Activated CD8-positive, alpha-beta T cell treated with anti-CD3 and anti-CD28 coated beads for 36 hours (primary cell): ENCODE results near the gene TGM3. TPM values are rescaled to one million over a fixed set of nuclear protein-coding genes. Genes with fewer than 3 reads are reported as not detected.

ENCODE experiments used
- ATAC-seq: fragments of 200-7000 bp; cut with Tn5 transposase; one replicate; pipeline ENCODE4 v1.10.0; 2021; ENCODE audit warnings: mild to moderate bottlenecking, moderate library complexity
- CTCF ChIA-PET: fragments of 350-600 bp; sonication (Branson Sonifier 250); formaldehyde crosslinking; loops from one replicate; lab custom pipeline; 2021; ENCODE audit warnings: antibody characterized with exemption; lab: Charles Lee
- POLR2A ChIA-PET: fragments of 350-600 bp; sonication (Branson Sonifier 250); formaldehyde crosslinking; loops from one replicate; lab custom pipeline; 2021; ENCODE audit warnings: antibody characterized with exemption; lab: Charles Lee
- DNase-seq: peaks from one replicate; pipeline ENCODE4 v3.0.0-alpha.2; 2020
- H3K27ac Mint-ChIP-seq: one replicate; pipeline ENCODE4 v1.8.0; 2021; ENCODE audit warnings: mild to moderate bottlenecking, mixed read lengths
- H3K27me3 Mint-ChIP-seq: one replicate; pipeline ENCODE4 v1.8.0; 2021; ENCODE audit warnings: mixed read lengths
- H3K36me3 Mint-ChIP-seq: one replicate; pipeline ENCODE4 v1.8.0; 2021; ENCODE audit warnings: low read depth, mixed read lengths
- H3K4me1 Mint-ChIP-seq: one replicate; pipeline ENCODE4 v1.8.0; 2021; ENCODE audit warnings: low read depth, mixed read lengths
- H3K4me3 Mint-ChIP-seq: one replicate; pipeline ENCODE4 v1.8.0; 2021; ENCODE audit warnings: mild to moderate bottlenecking, moderate library complexity, mixed read lengths
- H3K9me3 Mint-ChIP-seq: one replicate; pipeline ENCODE4 v1.8.0; 2021; ENCODE audit warnings: mixed read lengths
- intact Hi-C: fragments of 100-400 bp; cut with micrococcal nuclease; formaldehyde crosslinking; loops from one replicate; pipeline ENCODE4 v1.10.0; 2022
- total RNA-seq, 2 experiments: library from RNA; stranded (reverse); gene quantifications; one replicate each; pipeline ENCODE4 v1.2.3, GENCODE V29; 2021
- TF ChIP-seq, protein P1 (sequence below): fragments of 200-600 bp; IDR thresholded peaks from one replicate; pipeline ENCODE4 v1.8.0; 2022; ENCODE audit warnings: antibody characterized with exemption, mild to moderate bottlenecking

Gene TGM3
- total RNA-seq, 2 experiments from 2014 or later = not detected

DNA sequence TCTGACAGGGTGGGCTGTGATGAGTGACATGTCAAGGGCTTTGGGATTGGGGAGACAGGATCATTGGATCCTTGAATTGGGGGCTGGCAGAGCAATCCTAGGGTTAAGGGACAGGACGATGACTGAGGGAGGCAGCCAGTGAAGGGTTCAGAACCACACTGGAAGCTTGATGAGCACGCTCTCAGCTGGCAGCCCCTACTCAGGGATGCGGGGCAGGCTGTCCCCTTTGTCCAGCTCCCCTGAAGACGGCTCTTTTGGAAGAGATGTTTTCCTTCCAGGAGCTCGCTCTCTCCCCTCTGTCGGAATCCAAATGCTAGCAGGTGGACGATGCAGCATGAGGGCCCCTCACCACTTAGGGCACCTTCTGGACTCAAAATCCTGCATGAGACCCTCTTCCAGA lies 8.4 kb downstream of the TGM3 start:
- Mint-ChIP-seq H3K27ac (no peak overlapping the region), H3K4me3 (no peak overlapping the region), H3K9me3 (no peaks in the 10 kb centered on the region), H3K36me3 (no peaks in the 10 kb centered on the region), H3K4me1 (peaks cover 7% of the 10 kb centered on the region), H3K27me3 (peaks cover 3% of the 10 kb centered on the region)
- intact Hi-C loops = no loop called here
- TF ChIP-seq, protein P1, sequence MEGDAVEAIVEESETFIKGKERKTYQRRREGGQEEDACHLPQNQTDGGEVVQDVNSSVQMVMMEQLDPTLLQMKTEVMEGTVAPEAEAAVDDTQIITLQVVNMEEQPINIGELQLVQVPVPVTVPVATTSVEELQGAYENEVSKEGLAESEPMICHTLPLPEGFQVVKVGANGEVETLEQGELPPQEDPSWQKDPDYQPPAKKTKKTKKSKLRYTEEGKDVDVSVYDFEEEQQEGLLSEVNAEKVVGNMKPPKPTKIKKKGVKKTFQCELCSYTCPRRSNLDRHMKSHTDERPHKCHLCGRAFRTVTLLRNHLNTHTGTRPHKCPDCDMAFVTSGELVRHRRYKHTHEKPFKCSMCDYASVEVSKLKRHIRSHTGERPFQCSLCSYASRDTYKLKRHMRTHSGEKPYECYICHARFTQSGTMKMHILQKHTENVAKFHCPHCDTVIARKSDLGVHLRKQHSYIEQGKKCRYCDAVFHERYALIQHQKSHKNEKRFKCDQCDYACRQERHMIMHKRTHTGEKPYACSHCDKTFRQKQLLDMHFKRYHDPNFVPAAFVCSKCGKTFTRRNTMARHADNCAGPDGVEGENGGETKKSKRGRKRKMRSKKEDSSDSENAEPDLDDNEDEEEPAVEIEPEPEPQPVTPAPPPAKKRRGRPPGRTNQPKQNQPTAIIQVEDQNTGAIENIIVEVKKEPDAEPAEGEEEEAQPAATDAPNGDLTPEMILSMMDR = no peak
- no peak for DNase-seq
- ATAC-seq = no peak
- ChIA-PET POLR2A (no interaction called here), CTCF (no interaction called here)

DNA sequence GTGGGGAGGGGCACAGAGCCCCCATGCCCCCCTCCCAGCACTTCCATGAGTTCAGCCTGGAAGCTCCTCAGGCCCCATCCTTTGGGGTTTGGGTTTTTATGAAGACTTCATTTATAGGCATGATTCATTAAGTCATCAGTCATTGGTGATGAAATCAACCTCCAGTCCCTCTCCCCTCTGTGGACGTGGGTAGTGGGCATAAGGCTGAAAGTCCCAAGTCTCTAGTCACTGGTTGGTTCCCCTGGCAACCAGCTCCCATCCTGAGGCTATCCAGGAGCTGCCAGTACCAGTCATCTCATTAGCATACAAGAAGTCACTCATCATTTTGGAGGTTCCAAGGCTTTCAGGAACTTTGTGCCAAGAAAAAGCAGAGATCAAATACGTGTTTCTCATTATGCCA lies 9.2 kb downstream of the TGM3 start:
- Mint-ChIP-seq H3K27ac (no peak overlapping the region), H3K4me1 (peaks cover 7% of the 10 kb centered on the region), H3K36me3 (no peaks in the 10 kb centered on the region), H3K4me3 (no peak overlapping the region), H3K9me3 (no peaks in the 10 kb centered on the region), H3K27me3 (peaks cover 2% of the 10 kb centered on the region)
- CTCF ChIA-PET = no interaction called here
- TF ChIP-seq, protein P1 = no peak
- POLR2A ChIA-PET = no interaction called here
- no peak for DNase-seq
- no peak for ATAC-seq
- intact Hi-C loops = no loop called here

DNA sequence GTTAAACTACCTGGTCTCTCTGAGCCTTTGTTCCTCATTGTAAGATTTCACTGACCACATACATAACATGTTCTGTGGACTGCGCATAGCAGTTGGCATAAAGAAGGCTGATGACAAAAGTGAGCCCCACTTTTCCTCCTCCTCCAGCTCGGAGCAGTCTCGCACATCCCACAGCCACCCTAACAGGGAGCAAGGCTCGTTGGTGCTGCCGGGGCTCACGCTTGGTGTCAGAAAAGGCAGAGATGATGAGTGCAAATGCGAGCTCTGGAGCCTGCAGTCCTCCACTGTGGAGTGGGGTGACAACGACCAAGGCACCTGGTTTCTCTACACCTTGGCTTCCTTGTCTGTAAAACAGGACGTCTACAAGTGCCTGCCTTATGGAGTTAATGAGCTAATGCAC lies 9.7 kb downstream of the TGM3 start:
- CTCF ChIA-PET = no interaction called here
- H3K9me3 Mint-ChIP-seq = no peaks in the 10 kb centered on the region
- H3K4me3 Mint-ChIP-seq = no peak overlapping the region
- peaks cover 7% of the 10 kb centered on the region for H3K4me1 Mint-ChIP-seq
- peaks cover 2% of the 10 kb centered on the region for H3K27me3 Mint-ChIP-seq
- no peaks in the 10 kb centered on the region for H3K36me3 Mint-ChIP-seq
- TF ChIP-seq, protein P1 = no peak
- no peak for ATAC-seq
- DNase-seq = no peak
- POLR2A ChIA-PET = no interaction called here
- H3K27ac Mint-ChIP-seq = no peak overlapping the region
- intact Hi-C loops = no loop called here

DNA sequence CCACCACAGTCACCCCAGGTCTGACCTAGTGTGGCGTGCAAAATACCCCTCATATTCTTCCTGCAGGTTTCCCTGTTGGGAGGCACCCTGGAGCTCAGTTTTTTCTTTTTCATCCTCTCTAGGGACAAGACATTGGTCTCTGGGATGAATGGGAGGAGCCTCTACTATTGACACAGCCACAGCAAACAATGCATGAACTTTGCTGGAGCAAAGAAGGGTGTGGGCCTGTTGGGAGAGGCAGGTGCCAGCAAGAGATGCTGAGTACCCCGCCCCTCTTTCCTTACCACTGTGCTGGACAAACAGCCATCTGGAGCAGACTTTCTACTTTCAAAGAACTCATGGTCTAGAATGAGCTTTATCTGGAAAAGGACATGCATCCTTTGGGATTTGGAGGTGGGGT lies 10.1 kb downstream of the TGM3 start:
- ChIA-PET POLR2A (no interaction called here), CTCF (no interaction called here)
- H3K4me1 Mint-ChIP-seq = peaks cover 4% of the 10 kb centered on the region
- DNase-seq (no peak), ATAC-seq (no peak)
- no peak overlapping the region for H3K4me3 Mint-ChIP-seq
- intact Hi-C loops = no loop called here
- H3K27ac Mint-ChIP-seq = no peak overlapping the region
- H3K36me3 Mint-ChIP-seq = no peaks in the 10 kb centered on the region
- peaks cover 2% of the 10 kb centered on the region for H3K27me3 Mint-ChIP-seq
- TF ChIP-seq, protein P1 = no peak
- no peaks in the 10 kb centered on the region for H3K9me3 Mint-ChIP-seq

DNA sequence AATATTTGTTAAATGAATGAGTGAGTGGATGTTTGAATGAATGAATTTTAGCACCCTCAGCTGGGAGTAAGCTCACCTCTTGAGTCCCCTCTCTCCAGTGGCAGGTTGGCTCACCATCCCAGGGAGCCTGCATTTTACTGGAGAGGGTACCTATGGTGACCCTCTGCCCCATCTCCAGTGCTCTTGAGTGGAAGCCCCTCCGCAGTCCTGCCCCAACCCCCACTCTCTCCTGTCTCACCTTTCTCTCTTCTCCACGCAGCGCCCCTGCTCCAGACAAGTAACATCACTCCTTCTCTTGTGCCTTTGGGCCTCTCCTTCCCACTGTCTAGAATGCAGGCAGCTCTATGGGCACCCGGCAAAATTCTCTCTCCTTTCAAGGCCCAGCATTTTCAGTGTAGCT lies 11.3 kb downstream of the TGM3 start:
- no peaks in the 10 kb centered on the region for H3K9me3 Mint-ChIP-seq
- DNase-seq (no peak), ATAC-seq (no peak)
- ChIA-PET POLR2A (no interaction called here), CTCF (no interaction called here)
- no peaks in the 10 kb centered on the region for H3K4me1 Mint-ChIP-seq
- no peak overlapping the region for H3K27ac Mint-ChIP-seq
- intact Hi-C loops = no loop called here
- TF ChIP-seq, protein P1 = no peak
- no peaks in the 10 kb centered on the region for H3K36me3 Mint-ChIP-seq
- H3K27me3 Mint-ChIP-seq = peaks cover 2% of the 10 kb centered on the region
- no peak overlapping the region for H3K4me3 Mint-ChIP-seq
